ENCODE data around the gene HAPLN3. TPM values are rescaled to one million over a fixed set of nuclear protein-coding genes. Genes with fewer than 3 reads are reported as not detected.

The HAPLN3 gene
- total RNA-seq, 1 experiment from 2014 or later, result 168 TPM

DNA sequence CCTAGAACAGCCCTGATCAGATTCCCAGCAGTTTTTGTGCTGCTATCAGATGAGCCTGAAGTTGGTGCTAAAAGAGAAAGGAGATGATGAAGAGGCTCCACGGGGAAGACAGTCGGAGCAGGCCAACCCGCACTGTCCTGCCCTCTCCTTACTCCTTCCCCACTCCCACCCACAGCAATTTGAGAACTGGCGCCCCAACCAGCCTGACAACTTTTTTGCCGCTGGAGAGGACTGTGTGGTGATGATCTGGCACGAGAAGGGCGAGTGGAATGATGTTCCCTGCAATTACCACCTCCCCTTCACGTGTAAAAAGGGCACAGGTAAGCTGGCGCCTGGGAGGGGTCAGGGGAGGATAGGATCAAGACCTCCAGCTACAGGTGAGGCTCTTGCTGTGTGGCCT is 22.6 kb downstream of the HAPLN3 start:
- no peak overlapping the region for H3K27ac ChIP-seq (ENCODE audit: low read length)
- in situ Hi-C loops (cut with HindIII; ENCODE audit: low pct_unique_long_range_greater_than_20kb, low sequenced_read_pairs), result no loop called here
- no peak for TF ChIP-seq SIN3A (IDR thresholded peaks at IDR 0.05; ENCODE audit: borderline replicate concordance, insufficient read depth, low read depth, low read length)
- TF ChIP-seq, protein P1, sequence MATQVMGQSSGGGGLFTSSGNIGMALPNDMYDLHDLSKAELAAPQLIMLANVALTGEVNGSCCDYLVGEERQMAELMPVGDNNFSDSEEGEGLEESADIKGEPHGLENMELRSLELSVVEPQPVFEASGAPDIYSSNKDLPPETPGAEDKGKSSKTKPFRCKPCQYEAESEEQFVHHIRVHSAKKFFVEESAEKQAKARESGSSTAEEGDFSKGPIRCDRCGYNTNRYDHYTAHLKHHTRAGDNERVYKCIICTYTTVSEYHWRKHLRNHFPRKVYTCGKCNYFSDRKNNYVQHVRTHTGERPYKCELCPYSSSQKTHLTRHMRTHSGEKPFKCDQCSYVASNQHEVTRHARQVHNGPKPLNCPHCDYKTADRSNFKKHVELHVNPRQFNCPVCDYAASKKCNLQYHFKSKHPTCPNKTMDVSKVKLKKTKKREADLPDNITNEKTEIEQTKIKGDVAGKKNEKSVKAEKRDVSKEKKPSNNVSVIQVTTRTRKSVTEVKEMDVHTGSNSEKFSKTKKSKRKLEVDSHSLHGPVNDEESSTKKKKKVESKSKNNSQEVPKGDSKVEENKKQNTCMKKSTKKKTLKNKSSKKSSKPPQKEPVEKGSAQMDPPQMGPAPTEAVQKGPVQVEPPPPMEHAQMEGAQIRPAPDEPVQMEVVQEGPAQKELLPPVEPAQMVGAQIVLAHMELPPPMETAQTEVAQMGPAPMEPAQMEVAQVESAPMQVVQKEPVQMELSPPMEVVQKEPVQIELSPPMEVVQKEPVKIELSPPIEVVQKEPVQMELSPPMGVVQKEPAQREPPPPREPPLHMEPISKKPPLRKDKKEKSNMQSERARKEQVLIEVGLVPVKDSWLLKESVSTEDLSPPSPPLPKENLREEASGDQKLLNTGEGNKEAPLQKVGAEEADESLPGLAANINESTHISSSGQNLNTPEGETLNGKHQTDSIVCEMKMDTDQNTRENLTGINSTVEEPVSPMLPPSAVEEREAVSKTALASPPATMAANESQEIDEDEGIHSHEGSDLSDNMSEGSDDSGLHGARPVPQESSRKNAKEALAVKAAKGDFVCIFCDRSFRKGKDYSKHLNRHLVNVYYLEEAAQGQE (IDR thresholded peaks at IDR 0.05; ENCODE audit: insufficient read depth in 1 of 2, low read depth in 2 of 2, low read length in 1 of 2), result no peak
- no peak for TF ChIP-seq POLR2AphosphoS5 (IDR thresholded peaks at IDR 0.05; ENCODE audit: low read depth, low read length)
- TF ChIP-seq TCF7L2 (IDR thresholded peaks at IDR 0.05; ENCODE audit: low read depth, low read length), result no peak
- TF ChIP-seq, protein P2, sequence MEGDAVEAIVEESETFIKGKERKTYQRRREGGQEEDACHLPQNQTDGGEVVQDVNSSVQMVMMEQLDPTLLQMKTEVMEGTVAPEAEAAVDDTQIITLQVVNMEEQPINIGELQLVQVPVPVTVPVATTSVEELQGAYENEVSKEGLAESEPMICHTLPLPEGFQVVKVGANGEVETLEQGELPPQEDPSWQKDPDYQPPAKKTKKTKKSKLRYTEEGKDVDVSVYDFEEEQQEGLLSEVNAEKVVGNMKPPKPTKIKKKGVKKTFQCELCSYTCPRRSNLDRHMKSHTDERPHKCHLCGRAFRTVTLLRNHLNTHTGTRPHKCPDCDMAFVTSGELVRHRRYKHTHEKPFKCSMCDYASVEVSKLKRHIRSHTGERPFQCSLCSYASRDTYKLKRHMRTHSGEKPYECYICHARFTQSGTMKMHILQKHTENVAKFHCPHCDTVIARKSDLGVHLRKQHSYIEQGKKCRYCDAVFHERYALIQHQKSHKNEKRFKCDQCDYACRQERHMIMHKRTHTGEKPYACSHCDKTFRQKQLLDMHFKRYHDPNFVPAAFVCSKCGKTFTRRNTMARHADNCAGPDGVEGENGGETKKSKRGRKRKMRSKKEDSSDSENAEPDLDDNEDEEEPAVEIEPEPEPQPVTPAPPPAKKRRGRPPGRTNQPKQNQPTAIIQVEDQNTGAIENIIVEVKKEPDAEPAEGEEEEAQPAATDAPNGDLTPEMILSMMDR (IDR thresholded peaks at IDR 0.05), result no peak
- H3K4me1 ChIP-seq (ENCODE audit: control insufficient read depth, insufficient read depth, low read length), result peaks cover 7% of the 10 kb centered on the region; the same call in 1 of the 2 replicates
- no peaks in the 10 kb centered on the region for H3K9me3 ChIP-seq (ENCODE audit: control insufficient read depth, insufficient read depth, low read depth, low read length)
- no peak overlapping the region for H3K4me3 ChIP-seq (ENCODE audit: low read depth in 2 of 2, low read length in 2 of 2)
- DNase-seq (ENCODE audit: low read depth, low spot score) (no peak), ATAC-seq (no peak)
- H3K27me3 ChIP-seq (ENCODE audit: control insufficient read depth, insufficient read depth, low read length), result no peaks in the 10 kb centered on the region
- ChIA-PET POLR2A (no interaction called here), CTCF (no interaction called here)
- H3K36me3 ChIP-seq (ENCODE audit: control insufficient read depth, insufficient read depth, low read length), result no peaks in the 10 kb centered on the region
- BruUV-seq (replicated peaks), result no TSS peak
- intact Hi-C loops (cut with micrococcal nuclease; ENCODE audit: unreplicated experiment), result no loop called here

DNA sequence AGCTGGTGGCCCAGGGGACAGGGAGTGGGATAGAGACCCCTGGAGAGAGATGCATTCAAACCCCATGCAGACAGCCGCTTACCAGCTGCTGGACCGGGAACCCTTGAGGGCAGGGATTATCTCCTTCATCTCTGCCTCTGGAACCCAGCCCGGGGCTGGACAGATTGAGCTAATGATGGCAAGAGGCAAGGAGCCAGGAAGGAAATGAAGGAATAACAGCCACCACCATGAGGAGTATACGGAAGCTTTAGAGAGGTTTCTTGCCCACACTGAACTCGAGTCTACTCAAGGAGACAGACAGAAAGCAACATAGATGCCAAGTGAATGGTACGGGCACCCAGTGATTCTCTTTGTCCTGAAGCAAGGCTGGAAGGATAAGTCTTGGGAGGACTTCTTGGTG is 23.2 kb downstream of the HAPLN3 start:
- Histone ChIP-seq H3K27ac (ENCODE audit: low read length) (no peak overlapping the region), H3K36me3 (ENCODE audit: control insufficient read depth, insufficient read depth, low read length) (no peaks in the 10 kb centered on the region), H3K4me3 (ENCODE audit: low read depth in 2 of 2, low read length in 2 of 2) (no peak overlapping the region), H3K27me3 (ENCODE audit: control insufficient read depth, insufficient read depth, low read length) (no peaks in the 10 kb centered on the region), H3K9me3 (ENCODE audit: control insufficient read depth, insufficient read depth, low read depth, low read length) (no peaks in the 10 kb centered on the region), H3K4me1 (ENCODE audit: control insufficient read depth, insufficient read depth, low read length) (peaks cover 7% of the 10 kb centered on the region; the same call in 1 of the 2 replicates)
- ChIA-PET CTCF (no interaction called here), POLR2A (interaction anchor here (0.6 kb wide), 2 partner anchors 9 to 159 kb away, joined by 3 read pairs; no protein-coding TSS in a partner anchor)
- no peak for DNase-seq (ENCODE audit: low read depth, low spot score)
- TF ChIP-seq SIN3A (IDR thresholded peaks at IDR 0.05; ENCODE audit: borderline replicate concordance, insufficient read depth, low read depth, low read length), result no peak
- no peak for TF ChIP-seq POLR2AphosphoS5 (IDR thresholded peaks at IDR 0.05; ENCODE audit: low read depth, low read length)
- TF ChIP-seq, protein P1 (IDR thresholded peaks at IDR 0.05; ENCODE audit: insufficient read depth in 1 of 2, low read depth in 2 of 2, low read length in 1 of 2), result no peak
- no peak for TF ChIP-seq TCF7L2 (IDR thresholded peaks at IDR 0.05; ENCODE audit: low read depth, low read length)
- TF ChIP-seq, protein P2 (IDR thresholded peaks at IDR 0.05), result no peak
- in situ Hi-C loops (cut with HindIII; ENCODE audit: low pct_unique_long_range_greater_than_20kb, low sequenced_read_pairs), result no loop called here
- no TSS peak for BruUV-seq (replicated peaks)
- peak; percentile 18; the same call in 1 of the 2 replicates for ATAC-seq
- intact Hi-C loops (cut with micrococcal nuclease; ENCODE audit: unreplicated experiment), result no loop called here
